GM12874 (cell line): Measurements from ENCODE around the gene ELOVL5.

Experiments used
- TF ChIP-seq, protein P1 (sequence below): IDR thresholded peaks from 2 replicates; pipeline ENCODE4 v1.5.1; 2011; ENCODE audit warnings: low read depth, mild to moderate bottlenecking, control low read depth, low read length, moderate library complexity; ENCODE audit not compliant: insufficient read depth

Gene ELOVL5

DNA sequence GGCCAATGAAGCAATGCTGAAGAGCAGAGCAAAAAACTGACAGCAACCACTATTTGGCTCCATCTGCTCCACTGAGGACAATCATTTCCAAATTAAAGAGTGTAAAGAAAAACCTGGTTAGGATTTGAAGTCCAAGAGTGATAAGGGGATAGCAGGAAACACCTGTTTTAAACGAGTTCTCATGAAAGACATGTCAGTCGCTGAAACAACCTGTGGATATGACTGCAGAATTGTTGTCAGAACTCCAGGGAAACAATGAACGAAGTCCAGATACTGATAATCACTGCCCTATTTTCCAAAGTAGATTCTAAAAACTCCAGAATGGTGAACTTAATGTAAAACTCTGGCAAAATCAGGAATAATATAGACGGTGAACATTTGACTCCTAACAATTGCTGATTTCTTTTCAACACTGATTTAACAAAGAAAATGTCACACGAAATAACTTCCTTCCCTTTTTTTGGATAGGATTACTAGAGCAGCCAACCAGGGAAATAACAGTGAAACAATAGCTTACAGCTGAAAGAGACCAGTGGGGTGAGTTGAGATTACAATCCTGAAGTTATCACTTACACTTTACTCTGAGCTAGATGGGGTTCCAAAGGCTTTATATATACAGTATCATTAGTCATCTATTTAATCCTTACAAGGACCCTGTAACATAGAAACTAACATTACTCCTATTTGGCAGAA is 83.7 kb downstream of the ELOVL5 start:
- TF ChIP-seq, protein P1, sequence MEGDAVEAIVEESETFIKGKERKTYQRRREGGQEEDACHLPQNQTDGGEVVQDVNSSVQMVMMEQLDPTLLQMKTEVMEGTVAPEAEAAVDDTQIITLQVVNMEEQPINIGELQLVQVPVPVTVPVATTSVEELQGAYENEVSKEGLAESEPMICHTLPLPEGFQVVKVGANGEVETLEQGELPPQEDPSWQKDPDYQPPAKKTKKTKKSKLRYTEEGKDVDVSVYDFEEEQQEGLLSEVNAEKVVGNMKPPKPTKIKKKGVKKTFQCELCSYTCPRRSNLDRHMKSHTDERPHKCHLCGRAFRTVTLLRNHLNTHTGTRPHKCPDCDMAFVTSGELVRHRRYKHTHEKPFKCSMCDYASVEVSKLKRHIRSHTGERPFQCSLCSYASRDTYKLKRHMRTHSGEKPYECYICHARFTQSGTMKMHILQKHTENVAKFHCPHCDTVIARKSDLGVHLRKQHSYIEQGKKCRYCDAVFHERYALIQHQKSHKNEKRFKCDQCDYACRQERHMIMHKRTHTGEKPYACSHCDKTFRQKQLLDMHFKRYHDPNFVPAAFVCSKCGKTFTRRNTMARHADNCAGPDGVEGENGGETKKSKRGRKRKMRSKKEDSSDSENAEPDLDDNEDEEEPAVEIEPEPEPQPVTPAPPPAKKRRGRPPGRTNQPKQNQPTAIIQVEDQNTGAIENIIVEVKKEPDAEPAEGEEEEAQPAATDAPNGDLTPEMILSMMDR, result no peak

DNA sequence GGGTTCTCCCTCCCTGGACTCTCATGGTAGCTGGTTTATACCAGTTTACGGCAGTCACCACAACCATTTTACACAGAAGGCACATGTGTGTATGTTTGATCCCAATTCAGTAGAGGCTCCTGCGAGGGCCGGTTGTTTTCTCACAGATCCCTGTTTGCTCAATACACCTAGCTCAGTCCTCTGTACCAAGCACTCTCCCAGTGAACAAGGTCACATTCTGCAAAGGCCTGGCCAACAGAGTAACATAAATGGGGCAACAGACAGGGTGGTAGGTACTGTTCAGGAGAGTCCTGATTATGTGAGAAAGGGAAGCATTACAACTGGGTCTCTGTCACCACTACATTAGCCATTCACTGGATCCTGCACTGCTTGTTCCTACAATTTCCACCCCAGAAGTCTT is 84.4 kb downstream of the ELOVL5 start:
- TF ChIP-seq, protein P1, result no peak

DNA sequence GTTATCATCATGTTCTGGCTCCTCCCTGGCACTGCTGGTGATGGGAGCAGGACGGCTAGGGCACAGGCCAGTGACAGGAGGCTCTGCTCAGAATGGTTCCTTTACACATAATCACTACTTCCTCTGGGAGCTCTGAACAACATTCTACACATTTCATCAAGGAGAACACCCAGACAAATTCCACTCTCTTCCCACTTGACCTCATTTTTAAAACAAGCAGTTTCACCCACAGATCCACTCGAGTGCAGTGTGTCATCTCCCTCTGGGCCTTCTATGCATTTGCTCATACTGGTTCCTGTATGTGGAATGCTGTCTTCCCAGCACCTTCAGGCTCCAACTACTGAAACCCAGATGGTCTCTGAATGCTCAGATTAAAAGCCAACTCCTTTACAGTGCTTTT is 84.8 kb downstream of the ELOVL5 start:
- TF ChIP-seq, protein P1, result no peak

DNA sequence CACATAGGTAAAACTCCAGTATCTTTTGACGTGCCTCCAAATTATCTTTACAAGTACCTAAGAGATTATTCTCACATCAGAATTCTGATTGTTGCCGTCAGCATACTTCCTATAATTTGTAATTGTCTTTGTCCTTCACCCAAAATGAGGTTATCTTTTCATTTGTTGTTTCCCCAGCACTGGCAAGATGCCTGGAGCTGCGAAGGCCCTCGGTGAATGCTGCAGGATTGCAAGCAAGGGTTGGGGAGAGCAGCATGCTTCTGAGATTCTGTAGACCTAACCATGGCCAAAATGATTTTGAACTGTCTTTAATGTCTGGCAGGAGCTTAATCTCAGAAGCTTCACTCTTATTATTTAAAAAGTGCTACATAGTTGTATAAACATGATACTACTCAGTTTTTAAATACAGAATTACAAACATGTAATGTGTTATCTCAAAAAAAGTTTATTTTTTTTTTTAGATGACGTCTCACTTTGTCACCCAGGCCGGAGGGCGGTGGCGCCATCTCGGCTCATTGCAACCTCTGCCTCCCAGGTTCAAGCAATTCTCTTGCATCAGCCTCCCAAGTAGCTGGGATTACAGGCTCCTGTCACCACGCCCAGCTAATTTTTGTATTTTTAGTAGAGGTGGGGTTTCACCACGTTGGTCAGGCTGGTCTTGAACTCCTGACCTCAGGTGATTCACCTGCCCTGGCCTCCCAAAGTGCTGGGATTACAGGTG is 88.7 kb downstream of the ELOVL5 start:
- TF ChIP-seq, protein P1, result no peak

DNA sequence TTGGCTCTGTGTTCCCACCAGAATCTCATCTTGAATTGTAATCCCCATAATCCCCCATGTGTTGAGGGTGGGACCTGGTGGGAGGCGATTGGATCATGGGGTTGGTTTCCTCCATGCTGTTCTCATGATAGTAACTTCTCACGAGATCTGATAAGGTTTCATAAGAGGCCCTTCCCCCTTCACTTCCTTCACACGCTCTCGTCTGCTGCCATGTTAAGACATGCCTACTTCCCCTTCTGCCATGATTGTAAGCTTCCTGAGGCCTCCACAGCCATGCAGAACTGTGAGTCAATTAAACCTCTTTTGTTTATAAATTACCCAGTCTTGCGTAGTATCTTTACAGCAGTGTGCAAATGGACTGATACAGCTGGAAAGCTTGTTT is 90.0 kb downstream of the ELOVL5 start:
- TF ChIP-seq, protein P1, result no peak

DNA sequence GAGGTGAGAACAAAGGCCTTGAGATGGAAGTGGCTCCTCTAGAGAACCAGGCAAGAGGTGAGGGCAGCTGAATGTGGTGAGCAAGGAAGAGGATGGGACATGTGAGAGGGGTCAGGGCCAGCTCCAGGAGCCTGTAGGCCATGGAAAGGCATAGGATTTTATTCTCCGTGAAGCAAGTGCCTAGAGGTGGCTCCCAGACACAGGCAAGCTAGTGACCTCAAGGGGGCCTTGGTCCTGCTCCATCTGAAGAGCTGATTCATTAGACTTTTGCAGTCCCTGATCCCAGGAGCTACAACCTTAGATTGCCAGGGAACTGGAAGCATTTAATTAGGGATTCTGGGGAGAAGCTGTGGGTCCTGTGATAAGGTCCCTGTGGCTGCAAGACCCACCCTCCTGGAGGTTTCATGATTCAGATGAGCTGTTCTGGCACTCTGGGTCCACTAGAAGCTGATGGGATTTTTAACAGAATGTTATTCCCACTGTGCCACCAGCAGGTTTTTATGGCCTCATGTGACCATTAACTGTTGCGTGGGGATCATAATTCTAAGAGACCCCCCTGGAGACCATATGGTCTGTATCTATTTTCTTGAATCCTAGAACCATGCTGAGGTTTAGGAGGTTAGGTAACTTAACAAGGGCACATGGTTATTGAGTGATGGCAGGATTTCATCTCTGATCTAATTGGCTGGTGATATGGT is 90.5 kb downstream of the ELOVL5 start:
- TF ChIP-seq, protein P1, result no peak

DNA sequence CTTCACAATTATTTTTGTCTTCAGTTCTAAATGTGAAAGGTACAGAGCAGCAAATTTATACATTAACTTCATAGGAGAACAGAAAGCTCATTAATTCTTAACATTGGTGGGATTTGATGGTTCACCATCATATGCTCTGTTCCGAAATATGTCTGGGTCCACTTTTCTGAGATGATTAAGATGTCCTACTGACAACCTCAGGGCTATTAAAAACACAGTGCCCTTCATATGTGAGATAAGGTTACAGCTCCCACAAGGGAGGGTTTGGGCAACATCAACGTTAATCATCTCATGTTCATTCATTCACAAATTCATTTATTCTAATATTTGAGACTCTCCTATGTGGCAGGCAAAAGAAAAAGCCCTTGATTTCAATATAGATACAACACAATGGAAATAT is 91.2 kb downstream of the ELOVL5 start:
- TF ChIP-seq, protein P1, result no peak
